HCT116 (cell line): Measurements from ENCODE around the gene SFXN5. TPM values are rescaled to one million over a fixed set of nuclear protein-coding genes. Genes with fewer than 3 reads are reported as not detected.

Source experiments
- ATAC-seq: fragments of 200-7000 bp; cut with Tn5 transposase; 2 replicates; pipeline ENCODE4 v1.9.1; 2020; ENCODE audit warnings: mild to moderate bottlenecking, moderate library complexity
- BruUV-seq: library from RNA; stranded (reverse); fragments of 400-500 nt; replicated peaks from 2 replicates; lab custom pipeline; 2021; lab: Mats Ljungman, UMichigan
- CTCF ChIA-PET: fragments of 300-600 bp; sonication (Branson Sonifier 250); formaldehyde crosslinking; loops from one replicate; lab custom pipeline; 2021; ENCODE audit warnings: antibody characterized with exemption; lab: Charles Lee
- POLR2A ChIA-PET: fragments of 300-600, 350-600 bp; sonication (Branson Sonifier 250); formaldehyde crosslinking; loops from one replicate; lab custom pipeline; 2021; ENCODE audit warnings: antibody characterized with exemption; lab: Charles Lee
- RAD21 ChIA-PET, 2 experiments: fragments of 300-600 bp; sonication (Branson Sonifier 250); formaldehyde crosslinking; loops; one replicate each; lab custom pipeline; 2023; ENCODE audit warnings: low total read pairs in 2 of 2; ENCODE audit not compliant: uncharacterized antibody in 2 of 2, unreplicated experiment in 2 of 2, low non-redundant PET in 1 of 2; lab: Charles Lee
- DNase-seq: peaks from one replicate; pipeline ENCODE4 v3.0.0-alpha.2; 2010; ENCODE audit warnings: low read depth, low spot score
- H2AFZ ChIP-seq: fragments of 200-600 bp; shearing (Covaris generic), sonication (generic); 2 replicates; pipeline ENCODE4 v1.6.1; 2017; ENCODE audit warnings: low read depth, mixed run types, mixed read lengths, antibody characterized with exemption, low read length; ENCODE audit not compliant: poor library complexity, severe bottlenecking
- H3K27ac ChIP-seq: 2 replicates; pipeline ENCODE4 v1.5.1; 2012; ENCODE audit warnings: low read depth, low read length
- H3K27me3 ChIP-seq: fragments of 200-600 bp; sonication (generic); 2 replicates; pipeline ENCODE4 v1.6.1; 2016; ENCODE audit warnings: mixed run types, low read length, mixed read lengths; ENCODE audit not compliant: insufficient read depth
- H3K36me3 ChIP-seq, 2 experiments: fragments of 200-500 bp in 1 of 2; fragments of 200-600 bp in 1 of 2; sonication (Bioruptor generic) in 1 of 2; sonication (generic) in 1 of 2; 2 replicates each; pipeline versions ENCODE4 v1.5.1 to v1.6.1; 2014 to 2016; ENCODE audit warnings: low read length in 2 of 2, inconsistent platforms in 1 of 2, mixed read lengths in 1 of 2, mixed run types in 1 of 2; ENCODE audit not compliant: insufficient read depth in 2 of 2, control insufficient read depth in 1 of 2
- H3K4me1 ChIP-seq, 2 experiments: fragments of 200-600 bp in 1 of 2; sonication (generic) in 1 of 2; 2 replicates each; pipeline versions ENCODE4 v1.5.1 to v1.6.1; 2012 to 2017; ENCODE audit warnings: low read length in 2 of 2, inconsistent platforms in 1 of 2, mild to moderate bottlenecking in 1 of 2, mixed read lengths in 1 of 2, mixed run types in 1 of 2, moderate library complexity in 1 of 2; ENCODE audit not compliant: insufficient read depth in 2 of 2, control insufficient read depth in 1 of 2
- H3K4me2 ChIP-seq: fragments of 200-600 bp; sonication (generic); 2 replicates; pipeline ENCODE4 v1.6.1; 2017; ENCODE audit warnings: mixed run types, low read length, mixed read lengths
- H3K4me3 ChIP-seq, 2 experiments: fragments of 200-600 bp in 1 of 2; sonication (generic) in 1 of 2; replicated peaks in 1 of 2; 2 replicates each; pipeline ENCODE4 v1.5.1; 2011 to 2016; ENCODE audit warnings: low read length in 2 of 2, control low read depth in 1 of 2, low read depth in 1 of 2, mild to moderate bottlenecking in 1 of 2, mixed read lengths in 1 of 2, mixed run types in 1 of 2
- H3K79me2 ChIP-seq: fragments of 200-600 bp; sonication (generic); 2 replicates; pipeline ENCODE4 v1.6.1; 2017; ENCODE audit warnings: mild to moderate bottlenecking, mixed run types, low read length, moderate library complexity, mixed read lengths; ENCODE audit not compliant: insufficient read depth
- H3K9ac ChIP-seq: fragments of 200-600 bp; sonication (generic); 2 replicates; pipeline ENCODE4 v1.6.1; 2016; ENCODE audit warnings: low read length, mixed read lengths
- H3K9me2 ChIP-seq: fragments of 200-600 bp; sonication (generic), shearing (Covaris generic); 2 replicates; pipeline ENCODE4 v1.6.1; 2017; ENCODE audit warnings: mixed run types, mild to moderate bottlenecking, moderate library complexity; ENCODE audit not compliant: insufficient read depth
- H3K9me3 ChIP-seq, 2 experiments: fragments of 200-500 bp in 1 of 2; fragments of 200-600 bp in 1 of 2; sonication (Bioruptor generic) in 1 of 2; sonication (generic) in 1 of 2; 2 replicates each; pipeline ENCODE4 v1.6.1; 2014 to 2017; ENCODE audit warnings: low read length in 2 of 2, mixed read lengths in 2 of 2, inconsistent platforms in 1 of 2, low read depth in 1 of 2, mild to moderate bottlenecking in 1 of 2, mixed run types in 1 of 2, moderate library complexity in 1 of 2; ENCODE audit not compliant: control insufficient read depth in 1 of 2, insufficient read depth in 1 of 2
- H4K20me1 ChIP-seq: fragments of 200-600 bp; sonication (generic), shearing (Covaris generic); 2 replicates; pipeline ENCODE4 v1.6.1; 2017; ENCODE audit warnings: mixed run types, mild to moderate bottlenecking, moderate library complexity; ENCODE audit not compliant: insufficient read depth
- ATF3 ChIP-seq: IDR thresholded peaks from 2 replicates; pipeline ENCODE4 v1.6.1; 2012
- EGR1 ChIP-seq: IDR thresholded peaks from 2 replicates; pipeline ENCODE4 v1.6.1; 2012; ENCODE audit warnings: low read depth
- ELF1 ChIP-seq: IDR thresholded peaks from 2 replicates; pipeline ENCODE4 v1.6.1; 2012; ENCODE audit warnings: low read depth, borderline replicate concordance
- EZH2 ChIP-seq: fragments of 200-600 bp; sonication (generic); IDR thresholded peaks from 2 replicates; pipeline ENCODE4 v1.6.1; 2017; ENCODE audit warnings: antibody characterized with exemption, mixed run types
- EZH2phosphoT487 ChIP-seq: fragments of 200-600 bp; IDR thresholded peaks from 2 replicates; pipeline ENCODE4 v1.6.1; 2018; ENCODE audit warnings: antibody characterized with exemption, borderline replicate concordance
- JUND ChIP-seq: IDR thresholded peaks from 2 replicates; pipeline ENCODE4 v1.6.1; 2012
- MAX ChIP-seq: IDR thresholded peaks from 2 replicates; pipeline ENCODE4 v1.6.1; 2012
- POLR2A ChIP-seq: IDR thresholded peaks from 2 replicates; pipeline ENCODE4 v1.7.0; 2011; ENCODE audit warnings: borderline replicate concordance; ENCODE audit not compliant: insufficient read depth, insufficient read length; ENCODE audit errors: extremely low read depth
- RAD21 ChIP-seq: IDR thresholded peaks from 2 replicates; pipeline ENCODE4 v1.6.1; 2012; ENCODE audit warnings: low read depth, mild to moderate bottlenecking
- SRF ChIP-seq: IDR thresholded peaks from 2 replicates; pipeline ENCODE4 v1.6.1; 2012; ENCODE audit warnings: low read depth
- TCF7L2 ChIP-seq: IDR thresholded peaks from 2 replicates; pipeline ENCODE4 v1.7.0; 2011; ENCODE audit warnings: borderline replicate concordance, inconsistent platforms; ENCODE audit not compliant: insufficient read depth, insufficient read length; ENCODE audit errors: extremely low read depth
- YY1 ChIP-seq: IDR thresholded peaks from 2 replicates; pipeline ENCODE4 v1.6.1; 2011; ENCODE audit warnings: low read length, low read depth, moderate library complexity, mild to moderate bottlenecking; ENCODE audit not compliant: insufficient replicate concordance; ENCODE audit errors: extremely low read depth
- ZBTB33 ChIP-seq: IDR thresholded peaks from 2 replicates; pipeline ENCODE4 v1.6.1; 2011; ENCODE audit warnings: mild to moderate bottlenecking, low read length, moderate library complexity; ENCODE audit not compliant: insufficient replicate concordance; ENCODE audit errors: extremely low read depth
- ZFX ChIP-seq: fragments of 450-650 bp; IDR thresholded peaks from 2 replicates; pipeline ENCODE4 v1.6.1; 2017
- intact Hi-C: fragments of 100-400 bp; cut with micrococcal nuclease; formaldehyde crosslinking; loops from 2 replicates; pipeline ENCODE4 v1.10.0; 2022
- total RNA-seq: library from RNA; stranded (reverse); gene quantifications from one replicate; pipeline ENCODE4 v1.2.1, GENCODE V29; 2021; ENCODE audit not compliant: unreplicated experiment

The SFXN5 gene
- total RNA-seq, 1 experiment from 2014 or later = 10.0 TPM

GRCh38 chr2:73043276-73043675 lies 28.2 kb downstream of the SFXN5 start:
- BruUV-seq = no TSS peak
- DNase-seq = no peak
- ChIA-PET CTCF (no interaction called here), RAD21 (no interaction called here), POLR2A (no interaction called here)
- H3K27me3 ChIP-seq = no peaks in the 10 kb centered on the region
- no peak for ATAC-seq
- no peak overlapping the region for H3K9ac ChIP-seq
- no peak for TF ChIP-seq YY1
- no peak overlapping the region for H2AFZ ChIP-seq
- no peaks in the 10 kb centered on the region for H3K4me1 ChIP-seq
- H3K9me3 ChIP-seq = no peaks in the 10 kb centered on the region
- no peaks in the 10 kb centered on the region for H3K79me2 ChIP-seq
- H4K20me1 ChIP-seq = no peaks in the 10 kb centered on the region
- H3K4me2 ChIP-seq = no peak overlapping the region
- no peak overlapping the region for H3K4me3 ChIP-seq
- no peaks in the 10 kb centered on the region for H3K36me3 ChIP-seq
- no peaks in the 10 kb centered on the region for H3K9me2 ChIP-seq
- no peak overlapping the region for H3K27ac ChIP-seq
- intact Hi-C loops = no loop called here

GRCh38 chr2:73037947-73038585 lies 33.4 kb downstream of the SFXN5 start:
- intact Hi-C loops = no loop called here
- H3K4me2 ChIP-seq = no peak overlapping the region
- H3K36me3 ChIP-seq = no peaks in the 10 kb centered on the region
- H2AFZ ChIP-seq = no peak overlapping the region
- H3K9me3 ChIP-seq = no peaks in the 10 kb centered on the region
- ChIA-PET CTCF (no interaction called here), POLR2A (no interaction called here), RAD21 (no interaction called here)
- H3K27ac ChIP-seq = no peak overlapping the region
- H3K27me3 ChIP-seq = no peaks in the 10 kb centered on the region
- TF ChIP-seq SRF (no peak), TCF7L2 (no peak), RAD21 (no peak), EZH2 (no peak), POLR2A (no peak), ZBTB33 (no peak), JUND (no peak), MAX (no peak), ELF1 (no peak), ATF3 (no peak), EGR1 (no peak), EZH2phosphoT487 (no peak), ZFX (no peak)
- peaks cover 0 to 21% of the 10 kb centered on the region in 2 experiments; a peak in 2 of 4 replicates for H3K4me1 ChIP-seq
- BruUV-seq = no TSS peak
- DNase-seq (no peak), ATAC-seq (no peak)
- H3K9me2 ChIP-seq = no peaks in the 10 kb centered on the region
- H4K20me1 ChIP-seq = no peaks in the 10 kb centered on the region
- no peaks in the 10 kb centered on the region for H3K79me2 ChIP-seq
- no peak overlapping the region for H3K4me3 ChIP-seq
- no peak overlapping the region for H3K9ac ChIP-seq
